GM13977 (cell line): ENCODE results near the gene ACSS2.
"Not testable (repeated sequence)": the region's sequence is repeated elsewhere in the genome, so short reads cannot be mapped to it uniquely, and the experiment has no call there.

Experiments used
- DNase-seq: peaks from one replicate; pipeline ENCODE4 v3.0.0; 2012; ENCODE audit warnings: low spot score
- in situ Hi-C: fragments of 300-500 bp; cut with MboI; formaldehyde crosslinking; loops from one replicate; pipeline ENCODE4 v1.12.0; 2022; ENCODE audit warnings: low sequenced_read_pairs, low pct_unique_long_range_greater_than_20kb, mixed read lengths, inconsistent platforms; ENCODE audit not compliant: unreplicated experiment
- TF ChIP-seq, protein P1 (sequence below): IDR thresholded peaks from 2 replicates; pipeline ENCODE4 v1.5.1; 2012; ENCODE audit warnings: mild to moderate bottlenecking, control low read depth; ENCODE audit not compliant: insufficient read depth; ENCODE audit errors: extremely low read depth, missing control alignments

Gene ACSS2

GRCh38 chr20:34872622-34873224 is 3.7 kb upstream of the ACSS2 start, which contains the start of gene GGT7:
GGT7 (minus strand) TSS chr20:34872856; CDS start chr20:34872815, 41 bp downstream.
- peak; percentile 92 for DNase-seq
- TF ChIP-seq, protein P1, sequence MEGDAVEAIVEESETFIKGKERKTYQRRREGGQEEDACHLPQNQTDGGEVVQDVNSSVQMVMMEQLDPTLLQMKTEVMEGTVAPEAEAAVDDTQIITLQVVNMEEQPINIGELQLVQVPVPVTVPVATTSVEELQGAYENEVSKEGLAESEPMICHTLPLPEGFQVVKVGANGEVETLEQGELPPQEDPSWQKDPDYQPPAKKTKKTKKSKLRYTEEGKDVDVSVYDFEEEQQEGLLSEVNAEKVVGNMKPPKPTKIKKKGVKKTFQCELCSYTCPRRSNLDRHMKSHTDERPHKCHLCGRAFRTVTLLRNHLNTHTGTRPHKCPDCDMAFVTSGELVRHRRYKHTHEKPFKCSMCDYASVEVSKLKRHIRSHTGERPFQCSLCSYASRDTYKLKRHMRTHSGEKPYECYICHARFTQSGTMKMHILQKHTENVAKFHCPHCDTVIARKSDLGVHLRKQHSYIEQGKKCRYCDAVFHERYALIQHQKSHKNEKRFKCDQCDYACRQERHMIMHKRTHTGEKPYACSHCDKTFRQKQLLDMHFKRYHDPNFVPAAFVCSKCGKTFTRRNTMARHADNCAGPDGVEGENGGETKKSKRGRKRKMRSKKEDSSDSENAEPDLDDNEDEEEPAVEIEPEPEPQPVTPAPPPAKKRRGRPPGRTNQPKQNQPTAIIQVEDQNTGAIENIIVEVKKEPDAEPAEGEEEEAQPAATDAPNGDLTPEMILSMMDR, result peak; percentile 70
- in situ Hi-C loops, result loop anchor here (25.0 kb wide), 1 partner anchor 340 kb away; no protein-coding TSS in a partner anchor

- in situ Hi-C loops, result loop anchor here (25.0 kb wide), 1 partner anchor 339 kb away; no protein-coding TSS in a partner anchor
- TF ChIP-seq, protein P1, result no peak
- DNase-seq, result no peak
These were observed 2.8 kb upstream of the ACSS2 start for GRCh38 chr20:34873583-34874093.

- TF ChIP-seq, protein P1, result peak; percentile 89
- in situ Hi-C loops, result loop anchor here (25.0 kb wide), 1 partner anchor 338 kb away; no protein-coding TSS in a partner anchor
- peak; percentile 73 for DNase-seq
These were observed 2.2 kb upstream of the ACSS2 start for GRCh38 chr20:34874094-34874654.

- DNase-seq, result peak; percentile 91
- TF ChIP-seq, protein P1, result peak; percentile 8
- in situ Hi-C loops, result no loop called here
These were observed 588 bp upstream of the ACSS2 start for GRCh38 chr20:34875642-34876405.

GRCh38 chr20:34880215-34880850 is 3.9 kb downstream of the ACSS2 start:
- in situ Hi-C loops, result no loop called here
- TF ChIP-seq, protein P1, result no peak
- no peak for DNase-seq

DNA sequence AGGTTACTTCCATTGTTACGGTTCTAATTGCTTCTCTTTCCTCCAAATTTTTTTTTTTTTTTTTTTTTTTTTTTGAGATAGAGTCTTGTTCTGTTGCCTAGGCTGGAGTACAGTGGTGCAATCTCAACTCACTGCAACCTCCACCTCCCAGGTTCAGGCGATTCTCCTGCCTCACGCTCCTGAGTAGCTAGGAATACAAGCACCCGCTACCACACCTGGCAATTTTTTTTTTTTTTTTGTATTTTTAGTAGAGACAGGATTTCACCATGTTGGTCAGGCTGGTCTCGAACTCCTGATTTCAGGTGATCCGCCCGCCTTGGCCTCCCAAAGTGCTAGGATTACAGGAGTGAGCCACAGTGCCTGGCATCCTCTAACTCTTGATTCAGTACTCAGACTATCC is 4.6 kb downstream of the ACSS2 start:
- in situ Hi-C loops, DNase-seq: not testable (repeated sequence)

- no peak for DNase-seq
- TF ChIP-seq, protein P1, result no peak
- in situ Hi-C loops, result no loop called here
These were observed 5.3 kb downstream of the ACSS2 start for GRCh38 chr20:34881689-34882088.
